CD4-positive, alpha-beta T cell (primary cell): ENCODE results near the gene FKTN. TPM values are rescaled to one million over a fixed set of nuclear protein-coding genes. Genes with fewer than 3 reads are reported as not detected.
A peak's percentile ranks its signal among the peaks of the same experiment; 100 is the strongest.

Experiments used
- ATAC-seq: fragments of 200-7000 bp; cut with Tn5 transposase; one replicate; pipeline ENCODE4 v1.10.0; 2022; ENCODE audit warnings: mild to moderate bottlenecking; ENCODE audit not compliant: poor library complexity
- CTCF ChIA-PET: fragments of 350-600 bp; sonication (Branson Sonifier 250); formaldehyde crosslinking; loops from one replicate; lab custom pipeline; 2021; ENCODE audit warnings: antibody characterized with exemption, inconsistent platforms; lab: Charles Lee
- POLR2A ChIA-PET: fragments of 350-600 bp; sonication (Branson Sonifier 250); formaldehyde crosslinking; loops from one replicate; lab custom pipeline; 2021; ENCODE audit warnings: antibody characterized with exemption, inconsistent platforms; lab: Charles Lee
- DNase-seq, 14 experiments: peaks; one replicate each; pipeline ENCODE4 v3.0.0-alpha.2; 2013 to 2020; ENCODE audit warnings: mixed read lengths in 2 of 14
- H3K27ac ChIP-seq, 2 donors: one replicate each; pipeline versions ENCODE4 v1.5.1 to v1.7.0; 2013; ENCODE audit warnings: low read length in 2 of 2, low read depth in 1 of 2, mild to moderate bottlenecking in 1 of 2
- H3K27me3 ChIP-seq, 2 experiments: 1 replicate in 1 of 2; 2 replicates in 1 of 2; pipeline versions ENCODE4 v1.6.1 to v1.7.0; 2013; ENCODE audit warnings: low read length in 2 of 2, control low read depth in 1 of 2, mild to moderate bottlenecking in 1 of 2, moderate library complexity in 1 of 2; ENCODE audit not compliant: insufficient read depth in 2 of 2, control insufficient read depth in 1 of 2
- H3K36me3 ChIP-seq: one replicate; pipeline ENCODE4 v1.6.1; 2013; ENCODE audit warnings: low read length, control low read depth; ENCODE audit not compliant: insufficient read depth
- H3K4me1 ChIP-seq: one replicate; pipeline ENCODE4 v1.6.1; 2013; ENCODE audit warnings: low read length, control low read depth; ENCODE audit not compliant: insufficient read depth
- H3K4me3 ChIP-seq: one replicate; pipeline ENCODE4 v1.5.1; 2013; ENCODE audit warnings: mild to moderate bottlenecking, low read length, moderate library complexity
- H3K9me3 ChIP-seq, 2 experiments: 1 replicate in 1 of 2; 2 replicates in 1 of 2; pipeline versions ENCODE4 v1.6.1 to v1.7.0; 2013; ENCODE audit warnings: low read length in 2 of 2, mild to moderate bottlenecking in 2 of 2, control low read depth in 1 of 2, moderate library complexity in 1 of 2; ENCODE audit not compliant: control insufficient read depth in 1 of 2, insufficient read depth in 1 of 2
- H3K27ac Mint-ChIP-seq: one replicate; pipeline ENCODE4 v1.8.0; 2020; ENCODE audit warnings: mixed read lengths
- H3K27me3 Mint-ChIP-seq: one replicate; pipeline ENCODE4 v1.8.0; 2021; ENCODE audit warnings: mixed read lengths
- H3K36me3 Mint-ChIP-seq: one replicate; pipeline ENCODE4 v1.8.0; 2021; ENCODE audit warnings: low read depth, mixed read lengths
- H3K4me1 Mint-ChIP-seq: one replicate; pipeline ENCODE4 v1.8.0; 2021; ENCODE audit warnings: low read depth, mixed read lengths
- H3K4me3 Mint-ChIP-seq: one replicate; pipeline ENCODE4 v1.8.0; 2020; ENCODE audit warnings: mild to moderate bottlenecking, mixed read lengths
- H3K9me3 Mint-ChIP-seq: one replicate; pipeline ENCODE4 v1.8.0; 2020; ENCODE audit warnings: mixed read lengths
- intact Hi-C, 2 experiments: fragments of 100-400 bp; cut with DNase I in 1 of 2; cut with micrococcal nuclease in 1 of 2; formaldehyde crosslinking; loops; one replicate each; pipeline versions ENCODE4 v1.15.1 to v1.9.0; 2023 to 2025; cut with DNase I, micrococcal nuclease
- total RNA-seq, 174 experiments: library from RNA in 2 of 174; stranded (reverse) in 2 of 174; gene quantifications; one replicate each; pipeline ENCODE4 v1.2.3 and lab custom pipeline; 2021 to 2026
- TF ChIP-seq, protein P1 (sequence below): fragments of 200-600 bp; IDR thresholded peaks from one replicate; pipeline ENCODE4 v1.8.0; 2022; ENCODE audit warnings: antibody characterized with exemption, mild to moderate bottlenecking

FKTN gene
- total RNA-seq, 2 experiments from 2014 or later: 5.7 to 5.8 TPM

DNA sequence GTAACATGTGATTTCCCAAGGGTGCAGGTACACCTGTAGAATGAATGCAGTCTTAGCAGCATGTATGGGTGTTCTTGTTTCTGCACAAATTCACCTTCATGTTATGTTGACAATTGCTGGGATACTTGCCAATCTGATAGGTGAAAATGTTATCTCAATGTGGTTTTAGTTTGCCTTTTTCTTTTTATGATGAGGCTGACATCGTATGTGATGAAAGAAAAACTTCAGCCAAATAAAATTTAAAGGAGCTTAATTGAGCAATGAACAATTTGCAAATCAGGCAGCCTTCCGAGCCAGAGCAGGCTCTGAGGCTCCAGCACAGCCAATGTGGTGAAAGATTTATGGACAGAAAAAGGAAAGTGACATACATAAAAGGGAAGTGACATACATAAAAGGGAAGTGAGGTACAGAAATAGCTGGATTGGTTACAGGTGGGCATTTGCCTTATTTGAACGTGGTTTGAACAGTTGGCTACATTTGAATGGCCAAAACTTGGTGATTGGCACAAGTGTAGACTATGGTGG lies 114.8 kb downstream of the FKTN start:
- CTCF ChIA-PET: no interaction called here
- Histone ChIP-seq H3K36me3 (no peaks in the 10 kb centered on the region), H3K27me3 (no peaks in the 10 kb centered on the region), H3K27ac (no peak overlapping the region), H3K4me3 (no peak overlapping the region), H3K4me1 (no peaks in the 10 kb centered on the region), H3K9me3 (no peaks in the 10 kb centered on the region)
- Mint-ChIP-seq H3K4me1 (no peaks in the 10 kb centered on the region), H3K27ac (no peak overlapping the region), H3K4me3 (no peak overlapping the region), H3K36me3 (no peaks in the 10 kb centered on the region), H3K27me3 (peaks cover 8% of the 10 kb centered on the region), H3K9me3 (no peaks in the 10 kb centered on the region)
- TF ChIP-seq, protein P1, sequence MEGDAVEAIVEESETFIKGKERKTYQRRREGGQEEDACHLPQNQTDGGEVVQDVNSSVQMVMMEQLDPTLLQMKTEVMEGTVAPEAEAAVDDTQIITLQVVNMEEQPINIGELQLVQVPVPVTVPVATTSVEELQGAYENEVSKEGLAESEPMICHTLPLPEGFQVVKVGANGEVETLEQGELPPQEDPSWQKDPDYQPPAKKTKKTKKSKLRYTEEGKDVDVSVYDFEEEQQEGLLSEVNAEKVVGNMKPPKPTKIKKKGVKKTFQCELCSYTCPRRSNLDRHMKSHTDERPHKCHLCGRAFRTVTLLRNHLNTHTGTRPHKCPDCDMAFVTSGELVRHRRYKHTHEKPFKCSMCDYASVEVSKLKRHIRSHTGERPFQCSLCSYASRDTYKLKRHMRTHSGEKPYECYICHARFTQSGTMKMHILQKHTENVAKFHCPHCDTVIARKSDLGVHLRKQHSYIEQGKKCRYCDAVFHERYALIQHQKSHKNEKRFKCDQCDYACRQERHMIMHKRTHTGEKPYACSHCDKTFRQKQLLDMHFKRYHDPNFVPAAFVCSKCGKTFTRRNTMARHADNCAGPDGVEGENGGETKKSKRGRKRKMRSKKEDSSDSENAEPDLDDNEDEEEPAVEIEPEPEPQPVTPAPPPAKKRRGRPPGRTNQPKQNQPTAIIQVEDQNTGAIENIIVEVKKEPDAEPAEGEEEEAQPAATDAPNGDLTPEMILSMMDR: no peak
- DNase-seq (peak in 1 of 14 experiments; percentile 3), ATAC-seq (no peak)
- intact Hi-C loops: no loop called here
- POLR2A ChIA-PET: no interaction called here

DNA sequence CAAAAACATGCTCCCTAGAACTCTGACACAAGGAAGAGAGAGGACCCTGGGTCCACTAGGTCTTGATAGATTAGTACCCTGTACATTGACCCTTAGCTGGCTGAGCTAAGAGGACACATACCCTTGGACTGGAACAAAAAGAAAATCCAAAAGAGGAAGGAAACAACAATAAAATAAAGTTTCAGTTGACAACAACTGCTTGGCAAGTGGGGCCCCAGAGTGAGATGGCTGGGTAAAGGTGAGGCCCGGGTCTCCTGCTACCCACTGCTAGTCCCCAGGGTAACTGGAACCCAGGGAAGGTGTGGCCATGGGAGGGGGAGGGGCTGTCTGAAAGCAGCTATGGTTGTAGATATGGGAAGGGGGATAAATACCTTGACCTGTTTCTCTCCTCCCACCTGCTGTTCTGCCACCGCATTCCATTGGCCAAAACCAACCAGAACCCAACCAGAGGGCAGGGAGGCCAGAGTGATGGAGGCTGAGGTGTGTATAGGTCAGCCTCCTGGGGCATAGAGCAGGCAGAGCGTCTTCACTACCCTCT lies 116.0 kb downstream of the FKTN start:
- intact Hi-C loops: no loop called here
- TF ChIP-seq, protein P1: no peak
- no peaks in the 10 kb centered on the region for H3K4me1 Mint-ChIP-seq
- no peaks in the 10 kb centered on the region for H3K4me1 ChIP-seq
- H3K27me3 Mint-ChIP-seq: peaks cover 6% of the 10 kb centered on the region
- H3K27me3 ChIP-seq: no peaks in the 10 kb centered on the region
- no peaks in the 10 kb centered on the region for H3K36me3 ChIP-seq
- H3K4me3 Mint-ChIP-seq: no peak overlapping the region
- no peaks in the 10 kb centered on the region for H3K36me3 Mint-ChIP-seq
- no peak overlapping the region for H3K27ac Mint-ChIP-seq
- H3K27ac ChIP-seq: no peak overlapping the region
- H3K9me3 Mint-ChIP-seq: no peaks in the 10 kb centered on the region
- no peaks in the 10 kb centered on the region for H3K9me3 ChIP-seq
- no peak overlapping the region for H3K4me3 ChIP-seq
- DNase-seq (no peak), ATAC-seq (no peak)
- CTCF ChIA-PET: no interaction called here
- POLR2A ChIA-PET: no interaction called here

GRCh38 chr9:105676351-105676923 lies 118.5 kb downstream of the FKTN start:
- POLR2A ChIA-PET: no interaction called here
- Mint-ChIP-seq H3K9me3 (no peaks in the 10 kb centered on the region), H3K27me3 (no peaks in the 10 kb centered on the region), H3K36me3 (no peaks in the 10 kb centered on the region), H3K4me1 (no peaks in the 10 kb centered on the region), H3K4me3 (no peak overlapping the region), H3K27ac (no peak overlapping the region)
- Histone ChIP-seq H3K4me1 (no peaks in the 10 kb centered on the region), H3K27ac (no peak overlapping the region), H3K36me3 (no peaks in the 10 kb centered on the region), H3K27me3 (no peaks in the 10 kb centered on the region), H3K9me3 (no peaks in the 10 kb centered on the region), H3K4me3 (no peak overlapping the region)
- CTCF ChIA-PET: no interaction called here
- TF ChIP-seq, protein P1: no peak
- DNase-seq (no peak), ATAC-seq (no peak)
- intact Hi-C loops: no loop called here
